Measurements from ENCODE around the gene CDKAL1. TPM values are rescaled to one million over a fixed set of nuclear protein-coding genes. Genes with fewer than 3 reads are reported as not detected.

The CDKAL1 gene
- total RNA-seq, 1 donor from 2014 or later = 34.3 TPM

DNA sequence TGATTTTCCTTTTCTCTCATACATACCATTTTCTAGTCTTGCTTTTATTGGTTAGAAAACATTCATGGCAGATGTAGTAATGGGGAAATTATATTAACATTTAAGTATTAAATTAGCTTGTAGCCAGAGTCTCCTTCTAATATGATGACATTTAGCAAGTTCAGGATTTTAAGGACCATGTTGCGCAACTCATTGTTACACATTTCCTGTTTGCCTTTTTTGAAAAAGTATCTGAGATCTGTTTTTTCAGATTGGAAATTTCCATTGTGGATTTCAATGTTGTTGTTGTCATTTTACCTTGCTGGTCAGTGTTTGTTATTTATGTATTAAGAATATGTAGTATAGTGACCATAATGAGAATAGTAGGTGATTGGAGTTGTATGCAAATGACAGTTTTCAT is 38.7 kb downstream of the CDKAL1 start:
- TF ChIP-seq CTCF (IDR thresholded peaks at IDR 0.05; ENCODE audit: unreplicated experiment) = no peak
- H3K4me1 Mint-ChIP-seq (ENCODE audit: low read depth) = peaks cover 58% of the 10 kb centered on the region
- H3K9me3 Mint-ChIP-seq (ENCODE audit: low read depth) = peaks cover 4% of the 10 kb centered on the region
- H3K36me3 Mint-ChIP-seq (ENCODE audit: insufficient read depth) = peaks cover 12% of the 10 kb centered on the region
- no peak for DNase-seq (ENCODE audit: low spot score, unreplicated experiment)
- no peak overlapping the region for H3K27ac Mint-ChIP-seq
- no peaks in the 10 kb centered on the region for H3K27me3 Mint-ChIP-seq
- no peak overlapping the region for H3K4me3 Mint-ChIP-seq (ENCODE audit: low read depth)

GRCh38 chr6:20574355-20574754 is 40.1 kb downstream of the CDKAL1 start:
- no peaks in the 10 kb centered on the region for H3K27me3 Mint-ChIP-seq
- H3K27ac Mint-ChIP-seq = peak overlapping the region; percentile 83
- TF ChIP-seq CTCF (IDR thresholded peaks at IDR 0.05; ENCODE audit: unreplicated experiment) = no peak

DNA sequence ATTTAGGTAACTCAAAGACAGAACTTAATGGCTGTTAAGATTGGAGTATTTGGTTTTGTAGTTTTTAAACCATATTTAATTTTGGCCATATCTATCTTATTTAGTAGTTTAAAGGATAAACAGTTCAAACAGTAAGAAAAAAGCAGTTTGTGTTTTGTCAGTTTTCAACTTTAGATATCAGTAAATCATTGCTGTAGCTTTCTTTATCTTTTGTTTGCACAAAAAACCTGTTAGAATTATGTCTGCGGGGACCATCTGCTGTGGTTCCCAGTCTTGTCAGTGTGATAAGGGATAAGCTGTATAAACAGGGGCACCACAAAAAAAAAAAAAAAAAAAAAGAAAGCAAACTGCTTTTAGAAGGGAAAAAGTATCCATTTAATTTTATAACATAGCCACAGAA is 40.9 kb downstream of the CDKAL1 start:
- no peaks in the 10 kb centered on the region for H3K9me3 Mint-ChIP-seq (ENCODE audit: low read depth)
- H3K27me3 Mint-ChIP-seq = no peaks in the 10 kb centered on the region
- no peak overlapping the region for H3K4me3 Mint-ChIP-seq (ENCODE audit: low read depth)
- peaks cover 11% of the 10 kb centered on the region for H3K36me3 Mint-ChIP-seq (ENCODE audit: insufficient read depth)
- peaks cover 66% of the 10 kb centered on the region for H3K4me1 Mint-ChIP-seq (ENCODE audit: low read depth)
- H3K27ac Mint-ChIP-seq = peak overlapping the region; percentile 83
- no peak for DNase-seq (ENCODE audit: low spot score, unreplicated experiment)
- no peak for TF ChIP-seq CTCF (IDR thresholded peaks at IDR 0.05; ENCODE audit: unreplicated experiment)

More at GRCh38 chr6:20574355-20574754, 40.1 kb downstream of the CDKAL1 start:
- Mint-ChIP-seq H3K9me3 (ENCODE audit: low read depth) (no peaks in the 10 kb centered on the region), H3K4me3 (ENCODE audit: low read depth) (no peak overlapping the region), H3K36me3 (ENCODE audit: insufficient read depth) (peaks cover 11% of the 10 kb centered on the region), H3K4me1 (ENCODE audit: low read depth) (peaks cover 67% of the 10 kb centered on the region)
- DNase-seq (ENCODE audit: low spot score, unreplicated experiment) = no peak

DNA sequence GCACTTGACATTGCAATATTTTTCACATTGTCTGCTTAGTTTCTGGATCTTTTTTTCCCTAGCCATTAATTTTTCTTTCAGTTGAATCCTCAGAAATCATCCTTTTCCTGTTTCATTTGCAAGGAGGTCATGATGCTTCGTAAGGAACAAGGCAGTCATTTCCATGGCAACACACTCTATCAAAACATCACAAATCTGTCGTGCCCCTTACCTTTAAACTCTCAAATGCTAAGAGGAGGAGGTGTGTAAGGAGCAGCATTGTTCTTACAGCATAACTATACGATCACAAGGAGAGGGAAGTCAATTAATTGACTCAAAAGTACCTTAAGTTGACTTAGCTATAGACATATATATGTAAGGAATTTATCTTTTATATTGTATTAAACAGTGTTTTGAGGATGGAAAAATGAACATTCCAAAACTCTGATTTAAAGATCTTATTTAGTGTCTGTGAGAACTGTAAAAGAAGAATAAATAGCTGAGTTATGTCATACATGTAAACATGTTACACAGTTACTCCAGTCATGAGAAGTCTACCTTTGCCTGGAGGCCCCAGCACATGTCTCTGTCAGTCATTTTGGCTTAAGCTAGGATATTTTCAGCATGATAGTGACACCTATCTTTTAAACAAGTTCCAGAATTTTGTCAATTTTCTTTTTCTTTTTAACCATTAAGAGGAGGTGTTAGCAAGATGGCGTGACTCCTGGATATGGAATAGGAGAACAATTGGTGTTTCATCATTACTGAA is 41.6 kb downstream of the CDKAL1 start:
- Mint-ChIP-seq H3K36me3 (ENCODE audit: insufficient read depth) (peaks cover 11% of the 10 kb centered on the region), H3K9me3 (ENCODE audit: low read depth) (no peaks in the 10 kb centered on the region), H3K27me3 (no peaks in the 10 kb centered on the region), H3K27ac (peak overlapping the region; percentile 83), H3K4me3 (ENCODE audit: low read depth) (peak overlapping the region; percentile 29), H3K4me1 (ENCODE audit: low read depth) (peaks cover 66% of the 10 kb centered on the region)
- no peak for DNase-seq (ENCODE audit: low spot score, unreplicated experiment)
- no peak for TF ChIP-seq CTCF (IDR thresholded peaks at IDR 0.05; ENCODE audit: unreplicated experiment)

GRCh38 chr6:20577173-20577688 is 43.0 kb downstream of the CDKAL1 start:
- TF ChIP-seq CTCF (IDR thresholded peaks at IDR 0.05; ENCODE audit: unreplicated experiment) = no peak
- Mint-ChIP-seq H3K27me3 (no peaks in the 10 kb centered on the region), H3K4me3 (ENCODE audit: low read depth) (no peak overlapping the region), H3K9me3 (ENCODE audit: low read depth) (no peaks in the 10 kb centered on the region), H3K36me3 (ENCODE audit: insufficient read depth) (peaks cover 12% of the 10 kb centered on the region), H3K27ac (peak overlapping the region; percentile 82), H3K4me1 (ENCODE audit: low read depth) (peaks cover 56% of the 10 kb centered on the region)
- DNase-seq (ENCODE audit: low spot score, unreplicated experiment) = no peak

Measured in progenitor cell of endocrine pancreas (in vitro differentiated cells).